ENCODE results near the gene P3R3URF. TPM values are rescaled to one million over a fixed set of nuclear protein-coding genes. Genes with fewer than 3 reads are reported as not detected.

Gene P3R3URF
- not detected in 2 replicates for total RNA-seq

GRCh38 chr1:46176211-46176865 lies at the start of gene P3R3URF:
TSS of gene P3R3URF (minus strand) at chr1:46176488. CDS start at chr1:46176471, 17 bp downstream.

GRCh38 chr1:46197964-46198811 lies 21.9 kb upstream of the P3R3URF start, which contains the start of gene POMGNT1:
TSS of gene POMGNT1 (minus strand) at chr1:46198434. CDS start at chr1:46197821, 613 bp downstream.

GRCh38 chr1:46174448-46175231 lies 1.6 kb downstream of the P3R3URF start, which contains the start of gene TSPAN1:
TSS of gene TSPAN1 (plus strand) at chr1:46175087. CDS start at chr1:46181108, 6,021 bp downstream.

GRCh38 chr1:46132529-46133180 lies 43.6 kb downstream of the P3R3URF start, which contains the start of gene PIK3R3:
TSS of gene PIK3R3 (minus strand) at chr1:46132629. CDS start at chr1:46131952, 677 bp downstream.

Other genes with a start within 250 kb of the P3R3URF start
- 3.4 and 16.7 TPM in 2 replicates for gene PIK3R3, start 43.9 kb downstream of the P3R3URF start, total RNA-seq
- gene TSPAN1, start 1.4 kb downstream of the P3R3URF start, total RNA-seq, result 19.1 and 28.4 TPM in 2 replicates
- 48.5 and 57.4 TPM in 2 replicates for gene POMGNT1, start 21.9 kb upstream of the P3R3URF start, total RNA-seq
- 3.4 and 5.1 TPM in 2 replicates for gene LURAP1, start 26.8 kb upstream of the P3R3URF start, total RNA-seq
- gene RAD54L, start 71.3 kb upstream of the P3R3URF start, total RNA-seq, result under 0.01 and 0.28 TPM in 2 replicates
- gene LRRC41, start 127.1 kb upstream of the P3R3URF start, total RNA-seq, result 75.2 and 75.7 TPM in 2 replicates
- gene UQCRH, start 127.2 kb upstream of the P3R3URF start, total RNA-seq, result 214 and 239 TPM in 2 replicates
- gene NSUN4, start 164.3 kb upstream of the P3R3URF start, total RNA-seq, result 19.8 and 27.1 TPM in 2 replicates
- gene FAAH, start 217.8 kb upstream of the P3R3URF start, total RNA-seq, result 7.2 and 11.7 TPM in 2 replicates

All from nasal cavity respiratory epithelium epithelial cell of viscerocranial mucosa (primary cell).